ENCODE measurements around the gene WRNIP1. TPM values are rescaled to one million over a fixed set of nuclear protein-coding genes. Genes with fewer than 3 reads are reported as not detected.

WRNIP1 gene
- total and polyA plus RNA-seq, 2 of the 8 experiments (the other 6 are each of a cell fraction or from before 2014, with no cell fraction given), result 38.2 to 39.2 TPM

DNA sequence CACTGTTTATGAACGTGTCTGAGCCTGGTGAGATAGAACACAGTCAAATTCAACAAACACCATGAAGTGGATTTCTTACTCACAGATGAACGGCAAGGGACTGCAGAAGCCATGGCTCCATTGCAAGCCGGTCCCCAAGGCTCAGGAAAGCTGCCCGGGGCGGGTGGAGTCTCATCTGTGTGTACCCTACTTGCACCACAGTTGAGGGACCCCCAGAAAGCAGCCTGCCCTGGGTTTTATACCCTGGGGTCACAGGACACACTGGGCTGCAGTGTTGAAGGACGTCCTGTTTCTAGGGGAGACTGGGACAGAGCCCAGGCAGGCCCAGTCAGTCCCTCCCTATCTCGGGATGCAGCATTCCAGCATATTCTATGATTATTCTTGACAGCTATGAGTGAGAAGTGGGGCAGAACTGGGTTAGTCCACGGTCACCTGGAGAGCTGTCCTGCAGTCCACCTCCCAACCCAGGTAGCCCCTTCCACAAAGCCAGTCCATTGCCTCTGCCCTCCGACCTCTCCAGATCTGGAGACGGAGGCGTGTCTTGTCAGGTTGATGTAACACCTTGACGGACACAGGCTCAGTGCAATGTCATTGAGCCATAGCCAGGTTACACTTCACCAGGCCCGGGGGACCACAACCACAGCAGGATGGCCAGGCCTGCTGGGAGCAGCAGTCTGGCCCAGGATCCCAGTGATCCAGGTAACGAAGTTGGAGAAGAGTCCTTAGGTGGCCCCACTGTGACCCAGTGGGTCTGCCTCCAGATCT is 35.5 kb downstream of the WRNIP1 start:
- no peaks in the 10 kb centered on the region for H3K27me3 ChIP-seq (replicated peaks in 1 of 4; ENCODE audit: control insufficient read depth in 3 of 4, extremely low read depth in 1 of 4, insufficient read depth in 3 of 4, low read length in 3 of 4)
- no peak overlapping the region for H2BK5ac ChIP-seq (ENCODE audit: low read depth, low read length)
- no peaks in the 10 kb centered on the region for H3K9me3 ChIP-seq (ENCODE audit: insufficient read depth in 2 of 2, low read depth in 1 of 2, low read length in 1 of 2)
- ChIA-PET POLR2A (ENCODE audit: partially characterized antibody) (interaction anchor here (1.0 to 1.4 kb wide), 2 partner anchors 18 to 41 kb away, joined by 3 read pairs; partner anchors contain the start of gene SERPINB1), CTCF (ENCODE audit: partially characterized antibody) (interaction anchor here (0.6 to 1.7 kb wide), 6 partner anchors 9 to 234 kb away, joined by 3 to 7 read pairs (median 4); no protein-coding TSS in a partner anchor)
- H2BK12ac ChIP-seq (ENCODE audit: low read depth, low read length), result no peak overlapping the region
- 89% methylated on average over 14 of the region's 14 CpGs; no CpG with 5 or more reads in 1 of the 2 experiments for WGBS, 2 experiments (ENCODE audit: extremely low coverage in 1 of 2, insufficient coverage in 1 of 2, insufficient read length in 1 of 2, insufficient replicate concordance in 2 of 2, low coverage in 1 of 2, low lambda C conversion rate in 2 of 2, missing lambda C conversion rate in 1 of 2)
- no peaks in the 10 kb centered on the region for H3K36me3 ChIP-seq (ENCODE audit: control insufficient read depth in 2 of 4, insufficient read depth in 4 of 4, low read length in 3 of 4)
- no peak overlapping the region for H3K56ac ChIP-seq (replicated peaks; ENCODE audit: insufficient read length, low read depth, low read length)
- no peaks in the 10 kb centered on the region for H3K79me2 ChIP-seq (ENCODE audit: control insufficient read depth in 1 of 2, insufficient read depth in 2 of 2, low read length in 2 of 2)
- no peak overlapping the region for H3K4me3 ChIP-seq (ENCODE audit: extremely low read depth in 1 of 4, insufficient read depth in 2 of 4, low read depth in 3 of 4, low read length in 4 of 4)
- no peak overlapping the region for H2BK120ac ChIP-seq (replicated peaks; ENCODE audit: low read depth, low read length)
- H4K91ac ChIP-seq (replicated peaks; ENCODE audit: insufficient read length, low read length), result no peak overlapping the region
- H3K4ac ChIP-seq (replicated peaks; ENCODE audit: insufficient read length, low read depth, low read length), result no peak overlapping the region
- no peaks in the 10 kb centered on the region for H4K20me1 ChIP-seq (replicated peaks in 1 of 2; ENCODE audit: control insufficient read depth in 1 of 2, insufficient read depth in 2 of 2, low read length in 2 of 2)
- TF ChIP-seq SIX5 (IDR thresholded peaks at IDR 0.05; ENCODE audit: low read depth, low read length), result no peak
- H2AFZ ChIP-seq (ENCODE audit: low read length), result no peak overlapping the region
- H3K23me2 ChIP-seq (ENCODE audit: low read depth, low read length), result no peaks in the 10 kb centered on the region; the same call in 1 of the 2 replicates
- DNase-seq (ENCODE audit: low read depth in 1 of 2, low spot score in 2 of 2) (no peak), FAIRE-seq (no peak)
- peaks cover 0 to 6% (median 3%) of the 10 kb centered on the region in 4 experiments; a peak in 2 of 7 replicates for H3K4me1 ChIP-seq (replicated peaks in 1 of 4; ENCODE audit: control insufficient read depth in 3 of 4, insufficient read depth in 4 of 4, low read length in 3 of 4)
- no peak overlapping the region for H4K8ac ChIP-seq (ENCODE audit: extremely low read depth, insufficient read depth, low read length)
- H2BK15ac ChIP-seq (ENCODE audit: low read length), result peak overlapping the region; percentile 61; the same call in 1 of the 2 replicates
- H4K5ac ChIP-seq (ENCODE audit: insufficient read length, low read depth, low read length), result no peak overlapping the region
- H2AK5ac ChIP-seq (ENCODE audit: low read depth, low read length), result no peak overlapping the region
- no peak overlapping the region for H3K23ac ChIP-seq (ENCODE audit: insufficient read length)
- no peak overlapping the region for H3K18ac ChIP-seq (ENCODE audit: extremely low read depth, low read length)
- H3K9ac ChIP-seq (replicated peaks in 1 of 4; ENCODE audit: extremely low read depth in 1 of 4, low read depth in 3 of 4, low read length in 3 of 4), result no peak overlapping the region
- H3K27ac ChIP-seq (ENCODE audit: low read depth, low read length), result no peak overlapping the region
- no peak overlapping the region for H3K4me2 ChIP-seq (ENCODE audit: insufficient read depth in 1 of 2, low read depth in 2 of 2, low read length in 2 of 2)
- no peak overlapping the region for H2BK20ac ChIP-seq (ENCODE audit: low read length)
- 0 out of 2 replicates have a peak, but pooled peaks cover 2% of the 10 kb centered on the region for H3K79me1 ChIP-seq (ENCODE audit: low read depth, low read length)
- H3K14ac ChIP-seq (ENCODE audit: insufficient read length), result no peak overlapping the region

All from H1 (cell line).